Caco-2 (cell line): ENCODE results near the gene WDR54. TPM values are rescaled to one million over a fixed set of nuclear protein-coding genes. Genes with fewer than 3 reads are reported as not detected.

Source experiments
- BruUV-seq: library from RNA; stranded (reverse); fragments of 400-500 nt; replicated peaks from 2 replicates; lab custom pipeline; 2021; lab: Mats Ljungman, UMichigan
- CTCF ChIA-PET: fragments of 300-600 bp; sonication (Branson Sonifier 250); formaldehyde crosslinking; loops from one replicate; lab custom pipeline; 2022; ENCODE audit warnings: antibody characterized with exemption; lab: Charles Lee
- POLR2A ChIA-PET: fragments of 300-600 bp; sonication (Branson Sonifier 250); formaldehyde crosslinking; loops from one replicate; lab custom pipeline; 2022; ENCODE audit warnings: antibody characterized with exemption; lab: Charles Lee
- DNase-seq, 2 experiments: peaks; one replicate each; pipeline versions ENCODE4 v3.0.0 to v3.0.0-alpha.2; 2020 to 2022
- H3K27me3 ChIP-seq: replicated peaks from 2 replicates; pipeline ENCODE4 v1.6.0; 2011; ENCODE audit warnings: low read length; ENCODE audit not compliant: control insufficient read depth, insufficient read depth
- H3K36me3 ChIP-seq: 2 replicates; pipeline ENCODE4 v1.5.1; 2011; ENCODE audit warnings: low read length; ENCODE audit not compliant: control insufficient read depth, insufficient read depth
- H3K4me1 ChIP-seq: fragments of 250-450 bp; sonication (Bioruptor Pico); 2 replicates; pipeline ENCODE4 v1.5.1; 2020; ENCODE audit warnings: mild to moderate bottlenecking
- H3K4me3 ChIP-seq: 2 replicates; pipeline ENCODE4 v1.5.1; 2011; ENCODE audit warnings: low read depth, mild to moderate bottlenecking, control low read depth, low read length
- H3K9me3 ChIP-seq: fragments of 250-450 bp; sonication (Bioruptor Pico); 2 replicates; pipeline ENCODE4 v1.5.1; 2020; ENCODE audit warnings: mild to moderate bottlenecking, moderate library complexity
- H3K27ac Mint-ChIP-seq: one replicate; pipeline ENCODE4 v1.8.0; 2022; ENCODE audit warnings: mixed read lengths; ENCODE audit not compliant: unreplicated experiment
- H3K27me3 Mint-ChIP-seq: one replicate; pipeline ENCODE4 v1.8.0; 2022; ENCODE audit warnings: mixed read lengths; ENCODE audit not compliant: insufficient read depth, unreplicated experiment
- H3K36me3 Mint-ChIP-seq: one replicate; pipeline ENCODE4 v1.8.0; 2022; ENCODE audit warnings: mild to moderate bottlenecking, mixed read lengths; ENCODE audit not compliant: insufficient read depth, unreplicated experiment
- H3K4me1 Mint-ChIP-seq: one replicate; pipeline ENCODE4 v1.8.0; 2022; ENCODE audit warnings: low read depth, mixed read lengths; ENCODE audit not compliant: unreplicated experiment
- H3K4me3 Mint-ChIP-seq: one replicate; pipeline ENCODE4 v1.8.0; 2022; ENCODE audit warnings: mild to moderate bottlenecking, moderate library complexity, mixed read lengths; ENCODE audit not compliant: unreplicated experiment
- H3K9me3 Mint-ChIP-seq: one replicate; pipeline ENCODE4 v1.8.0; 2022; ENCODE audit warnings: mixed read lengths; ENCODE audit not compliant: unreplicated experiment
- intact Hi-C: fragments of 100-400 bp; cut with micrococcal nuclease; formaldehyde crosslinking; loops from one replicate; pipeline ENCODE4 v1.10.0; 2022; ENCODE audit not compliant: unreplicated experiment
- total RNA-seq: library from RNA; stranded (reverse); gene quantifications from 2 replicates; pipeline ENCODE4 v1.2.3, GENCODE V29; 2022
- TF ChIP-seq, protein P1 (sequence below), 2 experiments: fragments of 200-600 bp in 1 of 2; IDR thresholded peaks; 1 replicate in 1 of 2; 2 replicates in 1 of 2; pipeline versions ENCODE4 v1.5.1 to v1.8.0; 2011 to 2022; ENCODE audit warnings: antibody characterized with exemption in 1 of 2, control low read depth in 1 of 2, inconsistent platforms in 1 of 2, low read depth in 1 of 2, low read length in 1 of 2, mild to moderate bottlenecking in 1 of 2, moderate library complexity in 1 of 2; ENCODE audit not compliant: insufficient read depth in 1 of 2, severe bottlenecking in 1 of 2, unreplicated experiment in 1 of 2

The WDR54 gene
- total RNA-seq, 1 experiment from 2014 or later: 9.9 TPM

DNA sequence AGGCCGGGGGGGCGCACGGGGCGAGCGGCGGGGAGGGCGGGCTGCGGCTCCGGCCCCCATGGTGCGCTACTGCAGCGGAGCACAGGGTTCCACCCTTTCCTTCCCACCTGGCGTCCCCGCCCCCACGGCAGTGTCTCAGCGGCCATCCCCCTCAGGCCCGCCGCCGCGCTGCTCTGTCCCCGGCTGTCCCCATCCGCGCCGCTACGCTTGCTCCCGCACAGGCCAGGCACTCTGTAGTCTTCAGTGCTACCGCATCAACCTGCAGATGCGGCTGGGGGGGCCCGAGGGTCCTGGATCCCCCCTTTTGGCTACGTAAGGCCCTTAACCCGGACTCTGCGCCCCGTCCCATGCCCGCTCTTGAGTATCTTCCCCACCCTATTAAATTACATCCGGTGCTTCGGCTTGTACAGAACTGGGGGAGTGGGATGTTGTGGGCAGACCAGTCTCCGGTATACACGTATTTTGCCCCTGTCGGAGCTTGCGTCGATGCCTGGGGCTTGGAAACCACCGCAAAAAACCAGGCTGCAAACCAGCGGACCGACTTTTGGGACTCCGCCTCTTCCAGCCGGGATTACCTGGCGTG lies 36.1 kb downstream of the WDR54 start:
- H3K4me3 ChIP-seq: peak overlapping the region; percentile 65
- no peaks in the 10 kb centered on the region for H3K27me3 ChIP-seq
- H3K4me1 ChIP-seq: peaks cover 11% of the 10 kb centered on the region; the same call in 1 of the 2 replicates
- H3K9me3 Mint-ChIP-seq: no peaks in the 10 kb centered on the region
- POLR2A ChIA-PET: interaction anchor here (1.0 to 2.7 kb wide), 8 partner anchors 10 to 629 kb away, joined by 3 to 24 read pairs (median 6); partner anchors contain the start of genes AUP1, HTRA2, MRPL53 and STAMBP
- H3K27ac Mint-ChIP-seq: peak overlapping the region; percentile 74
- intact Hi-C loops: loop anchor here (1.0 to 2.0 kb wide), 5 partner anchors 9 to 49 kb away; partner anchors contain the start of genes MRPL53, PCGF1 and TTC31
- TF ChIP-seq, protein P1, sequence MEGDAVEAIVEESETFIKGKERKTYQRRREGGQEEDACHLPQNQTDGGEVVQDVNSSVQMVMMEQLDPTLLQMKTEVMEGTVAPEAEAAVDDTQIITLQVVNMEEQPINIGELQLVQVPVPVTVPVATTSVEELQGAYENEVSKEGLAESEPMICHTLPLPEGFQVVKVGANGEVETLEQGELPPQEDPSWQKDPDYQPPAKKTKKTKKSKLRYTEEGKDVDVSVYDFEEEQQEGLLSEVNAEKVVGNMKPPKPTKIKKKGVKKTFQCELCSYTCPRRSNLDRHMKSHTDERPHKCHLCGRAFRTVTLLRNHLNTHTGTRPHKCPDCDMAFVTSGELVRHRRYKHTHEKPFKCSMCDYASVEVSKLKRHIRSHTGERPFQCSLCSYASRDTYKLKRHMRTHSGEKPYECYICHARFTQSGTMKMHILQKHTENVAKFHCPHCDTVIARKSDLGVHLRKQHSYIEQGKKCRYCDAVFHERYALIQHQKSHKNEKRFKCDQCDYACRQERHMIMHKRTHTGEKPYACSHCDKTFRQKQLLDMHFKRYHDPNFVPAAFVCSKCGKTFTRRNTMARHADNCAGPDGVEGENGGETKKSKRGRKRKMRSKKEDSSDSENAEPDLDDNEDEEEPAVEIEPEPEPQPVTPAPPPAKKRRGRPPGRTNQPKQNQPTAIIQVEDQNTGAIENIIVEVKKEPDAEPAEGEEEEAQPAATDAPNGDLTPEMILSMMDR (IDR thresholded peaks at IDR 0.05; ENCODE audit: insufficient read depth in 1 of 2, low read depth in 1 of 2, low read length in 1 of 2, severe bottlenecking in 1 of 2, unreplicated experiment in 1 of 2): no peak
- H3K36me3 ChIP-seq: peaks cover 4% of the 10 kb centered on the region
- peak overlapping the region; percentile 95 for H3K4me3 Mint-ChIP-seq
- CTCF ChIA-PET: interaction anchor here (0.7 to 1.6 kb wide), 9 partner anchors 15 to 82 kb away, joined by 3 to 9 read pairs (median 6); partner anchors contain the start of genes CCDC142, MRPL53 and TTC31
- H3K27me3 Mint-ChIP-seq: no peaks in the 10 kb centered on the region
- no peaks in the 10 kb centered on the region for H3K9me3 ChIP-seq
- peak; percentile 87 to 90 for DNase-seq
- H3K4me1 Mint-ChIP-seq: peaks cover 47% of the 10 kb centered on the region
- no TSS peak for BruUV-seq
- peaks cover 62% of the 10 kb centered on the region for H3K36me3 Mint-ChIP-seq

DNA sequence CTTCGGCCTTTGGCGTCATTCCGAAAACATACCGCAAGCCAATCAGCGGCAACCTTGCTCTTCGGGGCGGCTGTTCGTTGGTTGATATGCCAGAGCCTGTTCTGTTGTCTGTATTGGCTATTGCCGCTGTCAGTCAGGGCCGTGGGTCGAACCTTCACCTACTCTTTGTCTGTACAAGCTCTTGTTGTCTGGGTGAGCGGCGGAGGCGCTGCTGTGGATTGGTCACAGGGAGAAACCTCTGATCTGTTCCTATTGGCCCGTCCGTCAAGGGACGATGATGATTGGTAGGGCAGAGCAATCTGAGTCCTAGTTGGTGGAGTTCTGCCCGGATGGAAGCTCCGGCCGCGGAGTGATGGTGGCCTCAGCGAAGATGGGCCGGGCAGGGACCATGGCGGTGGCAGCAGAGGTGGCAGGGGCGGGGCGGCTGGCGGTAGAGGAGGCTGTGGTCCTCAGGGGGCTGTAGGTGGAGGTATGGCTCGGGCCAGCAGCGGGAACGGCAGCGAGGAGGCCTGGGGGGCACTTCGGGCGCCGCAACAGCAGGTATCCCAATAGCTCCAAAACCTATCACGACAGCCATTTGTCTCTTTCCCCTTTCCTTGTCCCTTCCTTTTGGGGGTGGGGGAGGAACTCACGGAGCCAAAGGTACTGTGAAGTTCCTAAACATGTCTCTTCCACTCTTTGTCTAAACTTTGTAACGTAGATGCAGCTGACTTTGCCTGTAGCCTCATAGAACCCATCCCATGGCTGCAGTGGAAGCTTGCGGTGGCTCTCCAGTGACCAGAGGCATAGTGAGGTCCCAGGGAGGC lies 36.8 kb downstream of the WDR54 start, which contains the start of gene WBP1:
WBP1 (plus strand) TSS at position 307 of the 806 bp plus-strand sequence; CDS start at position 472, 165 bp downstream.
- Mint-ChIP-seq H3K27me3 (no peaks in the 10 kb centered on the region), H3K27ac (peak within 1 kb of the TSS; percentile 74), H3K4me3 (peak within 1 kb of the TSS; percentile 95), H3K36me3 (peaks cover 69% of the 10 kb centered on the region), H3K4me1 (peaks cover 42% of the 10 kb centered on the region), H3K9me3 (no peaks in the 10 kb centered on the region)
- TF ChIP-seq, protein P1 (IDR thresholded peaks at IDR 0.05; ENCODE audit: insufficient read depth in 1 of 2, low read depth in 1 of 2, low read length in 1 of 2, severe bottlenecking in 1 of 2, unreplicated experiment in 1 of 2): no peak
- BruUV-seq: TSS peak; percentile 58
- no peaks in the 10 kb centered on the region for H3K9me3 ChIP-seq
- peaks cover 10% of the 10 kb centered on the region; the same call in 1 of the 2 replicates for H3K4me1 ChIP-seq
- H3K27me3 ChIP-seq: no peaks in the 10 kb centered on the region
- POLR2A ChIA-PET: interaction anchor here (0.7 to 2.7 kb wide), 11 partner anchors 9 to 630 kb away, joined by 3 to 24 read pairs (median 5); partner anchors contain the start of genes AUP1, HTRA2, MRPL53 and STAMBP
- H3K4me3 ChIP-seq: peak within 1 kb of the TSS; percentile 65
- H3K36me3 ChIP-seq: peaks cover 4% of the 10 kb centered on the region
- peak; percentile 100 for DNase-seq
- CTCF ChIA-PET: interaction anchor here (0.5 to 1.6 kb wide), 9 partner anchors 8 to 67 kb away, joined by 3 to 8 read pairs (median 6); partner anchors contain the start of genes C2orf81, CCDC142, MRPL53 and TTC31
- intact Hi-C loops: loop anchor here (1.0 to 2.0 kb wide), 5 partner anchors 8 to 48 kb away; partner anchors contain the start of genes MRPL53, PCGF1 and TTC31
